SW480 (cell line): Measurements from ENCODE around the gene TRIM77.
A peak's percentile ranks its signal among the peaks of the same experiment; 100 is the strongest.
"Not testable (repeated sequence)": the region's sequence is repeated elsewhere in the genome, so short reads cannot be mapped to it uniquely, and the experiment has no call there.

ENCODE experiments used
- DNase-seq: peaks from one replicate; pipeline ENCODE4 v3.0.0-alpha.2; 2016; ENCODE audit warnings: low spot score

Gene TRIM77

GRCh38 chr11:89709999-89710398, at the start of gene TRIM77:
Gene TRIM77 (plus strand): TSS chr11:89710299. CDS start chr11:89710299, 0 bp downstream.
- not testable (repeated sequence) for DNase-seq

GRCh38 chr11:89667001-89667400, 43.1 kb upstream of the TRIM77 start:
- DNase-seq: no peak

GRCh38 chr11:89668158-89668557, 41.9 kb upstream of the TRIM77 start:
- not testable (repeated sequence) for DNase-seq

- DNase-seq: not testable (repeated sequence)
These were observed 40.5 kb upstream of the TRIM77 start for GRCh38 chr11:89669586-89669985.

- not testable (repeated sequence) for DNase-seq
These were observed 40.0 kb upstream of the TRIM77 start for GRCh38 chr11:89669993-89670669.

GRCh38 chr11:89672547-89672946, 37.6 kb upstream of the TRIM77 start:
- DNase-seq: not testable (repeated sequence)

GRCh38 chr11:89673380-89673779, 36.7 kb upstream of the TRIM77 start:
- DNase-seq: not testable (repeated sequence)

- DNase-seq: peak; percentile 6
These were observed 34.7 kb upstream of the TRIM77 start for GRCh38 chr11:89675383-89675782.

- DNase-seq: not testable (repeated sequence)
These were observed 34.2 kb upstream of the TRIM77 start for GRCh38 chr11:89675948-89676347.

GRCh38 chr11:89707080-89707479, 3.0 kb upstream of the TRIM77 start:
- not testable (repeated sequence) for DNase-seq

- not testable (repeated sequence) for DNase-seq
These were observed 14.9 kb downstream of the TRIM77 start for GRCh38 chr11:89724866-89725498.

- not testable (repeated sequence) for DNase-seq
These were observed 20.1 kb downstream of the TRIM77 start for GRCh38 chr11:89730215-89730614.

- peak; percentile 7 for DNase-seq
These were observed 26.5 kb downstream of the TRIM77 start for GRCh38 chr11:89736566-89736965.

GRCh38 chr11:89737116-89737515, 27.0 kb downstream of the TRIM77 start:
- DNase-seq: no peak

- DNase-seq: not testable (repeated sequence)
These were observed 31.3 kb downstream of the TRIM77 start for GRCh38 chr11:89741406-89741805.

- DNase-seq: not testable (repeated sequence)
These were observed 34.1 kb downstream of the TRIM77 start for GRCh38 chr11:89744158-89744557.

GRCh38 chr11:89750822-89751221, 40.7 kb downstream of the TRIM77 start:
- DNase-seq: not testable (repeated sequence)
